Stimulated activated naive CD4-positive, alpha-beta T cell treated with Interleukin-2 at 50 U/mL for 16 hours (primary cell): Measurements from ENCODE around the gene USP27X.

Experiments
- DNase-seq: peaks from one replicate; lab custom pipeline; 2025; lab: John Stamatoyannopoulos, UW

Gene USP27X

DNA sequence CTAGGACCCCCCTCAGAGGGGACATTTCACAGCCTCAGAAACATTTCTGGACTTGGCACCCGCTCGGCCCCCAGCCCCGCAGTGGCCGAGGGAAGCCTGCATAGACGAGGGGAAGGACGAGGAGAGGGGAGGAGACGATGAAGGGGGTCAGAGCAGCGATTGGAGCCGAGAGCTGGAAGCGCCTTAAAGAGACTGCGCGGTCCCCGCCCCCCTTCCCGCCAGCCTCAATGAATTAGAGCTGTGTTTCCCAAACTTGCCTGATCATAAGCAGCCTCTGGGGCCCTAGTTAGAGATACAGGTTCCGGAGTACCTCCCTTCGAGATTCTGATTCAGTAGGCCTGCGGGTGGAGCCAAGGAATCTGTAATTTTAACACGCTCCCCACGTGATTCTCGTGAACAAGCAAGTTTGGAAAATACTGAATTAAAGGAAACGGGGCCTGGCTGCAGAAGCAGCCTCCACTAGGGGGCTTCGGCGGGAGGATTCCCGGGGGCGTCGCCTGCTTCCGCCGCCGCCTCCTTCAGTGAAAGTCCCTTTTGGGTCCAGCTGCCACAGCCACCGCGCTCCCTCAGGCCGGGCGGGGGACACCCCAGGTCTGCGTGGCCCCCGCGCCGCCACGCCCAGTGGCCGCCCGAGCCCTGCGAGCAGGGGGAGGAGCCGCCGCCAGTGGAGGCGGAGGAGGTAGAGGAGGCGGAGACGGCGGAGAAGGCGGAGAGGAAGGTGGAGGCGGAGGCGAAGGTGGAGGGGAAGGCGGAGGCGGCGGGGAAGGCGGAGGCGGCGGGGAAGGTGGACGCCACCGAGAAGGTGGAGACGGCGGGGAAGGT lies at the start of gene USP27X:
Gene USP27X (plus strand): TSS at position 651 of the 822 bp plus-strand sequence. CDS start 824 bp downstream, outside the sequence.
- peak; percentile 70 for DNase-seq

- no peak for DNase-seq
Observed at GRCh38 chrX:49838374-49838773, 40.9 kb upstream of the USP27X start.

DNA sequence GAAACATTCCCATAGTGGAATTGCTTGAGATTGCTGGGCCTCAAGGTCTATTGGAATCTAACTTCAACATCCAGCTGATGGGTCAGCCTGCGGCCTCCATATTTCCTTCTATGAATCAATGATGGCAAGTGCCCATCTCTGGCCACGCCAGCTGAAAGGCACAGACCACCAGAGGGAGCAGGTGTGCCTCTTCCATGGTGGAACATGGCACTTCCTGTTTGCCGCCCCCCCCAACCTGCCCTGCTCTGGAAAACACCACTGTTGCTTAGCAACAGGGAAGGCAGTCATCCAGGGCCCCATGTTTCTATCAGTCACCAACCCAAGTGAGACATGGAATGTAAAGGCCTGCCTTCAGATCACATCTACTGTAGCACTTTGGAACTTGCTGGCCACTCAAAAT lies 38.6 kb upstream of the USP27X start:
- peak; percentile 15 for DNase-seq

- no peak for DNase-seq
Observed at GRCh38 chrX:49842621-49843020, 36.7 kb upstream of the USP27X start.

- DNase-seq: no peak
Observed at GRCh38 chrX:49844611-49845010, 34.7 kb upstream of the USP27X start.

- DNase-seq: no peak
Observed at GRCh38 chrX:49845701-49846403, 33.4 kb upstream of the USP27X start.

- DNase-seq: no peak
Observed at GRCh38 chrX:49846522-49846921, 32.8 kb upstream of the USP27X start.

DNA sequence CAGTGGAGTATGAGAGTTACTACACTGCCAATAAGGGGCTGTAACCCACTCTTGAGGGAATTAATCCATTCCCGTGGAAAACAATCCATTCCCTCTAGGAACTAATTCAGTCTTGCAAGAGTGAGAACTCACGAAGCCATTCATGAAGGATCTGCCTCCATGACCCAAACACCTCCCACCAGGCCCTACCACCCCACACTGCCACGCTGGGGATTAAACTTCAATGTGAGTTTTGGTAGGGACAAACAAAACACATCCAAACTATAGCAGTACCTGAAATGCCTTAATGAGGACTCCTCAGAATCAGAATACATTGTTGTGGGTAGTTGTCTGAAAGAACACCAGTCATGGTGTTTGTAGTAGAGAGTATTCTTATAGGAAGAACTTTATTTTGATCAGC lies 31.0 kb upstream of the USP27X start:
- no peak for DNase-seq

DNA sequence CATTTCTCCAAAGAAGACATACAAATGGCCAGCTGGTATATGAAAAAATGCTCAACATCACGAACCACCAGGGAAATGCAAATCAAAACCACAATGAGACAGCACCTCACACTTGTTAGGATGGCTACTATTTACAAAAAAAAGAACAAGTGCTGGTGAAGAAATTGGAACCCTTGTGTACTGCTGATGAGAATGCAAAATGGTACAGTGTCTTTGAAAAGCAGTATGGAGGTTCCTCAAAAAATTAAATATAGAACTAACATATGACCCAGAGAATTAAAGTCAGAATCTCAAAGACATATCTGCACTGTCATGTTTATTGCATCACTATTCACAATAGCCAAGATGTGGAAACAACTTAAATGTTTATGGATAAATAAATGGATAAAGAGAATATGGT lies 29.3 kb upstream of the USP27X start:
- no peak for DNase-seq

GRCh38 chrX:49853661-49854060 lies 25.6 kb upstream of the USP27X start:
- no peak for DNase-seq

- no peak for DNase-seq
Observed at GRCh38 chrX:49856819-49857218, 22.5 kb upstream of the USP27X start.

GRCh38 chrX:49858341-49858740 lies 20.9 kb upstream of the USP27X start:
- DNase-seq: no peak

- no peak for DNase-seq
Observed at GRCh38 chrX:49859491-49859890, 19.8 kb upstream of the USP27X start.

- DNase-seq: no peak
Observed at GRCh38 chrX:49860867-49861535, 18.3 kb upstream of the USP27X start.

GRCh38 chrX:49862093-49862492 lies 17.2 kb upstream of the USP27X start:
- DNase-seq: no peak

GRCh38 chrX:49868739-49869138 lies 10.5 kb upstream of the USP27X start:
- DNase-seq: no peak

DNA sequence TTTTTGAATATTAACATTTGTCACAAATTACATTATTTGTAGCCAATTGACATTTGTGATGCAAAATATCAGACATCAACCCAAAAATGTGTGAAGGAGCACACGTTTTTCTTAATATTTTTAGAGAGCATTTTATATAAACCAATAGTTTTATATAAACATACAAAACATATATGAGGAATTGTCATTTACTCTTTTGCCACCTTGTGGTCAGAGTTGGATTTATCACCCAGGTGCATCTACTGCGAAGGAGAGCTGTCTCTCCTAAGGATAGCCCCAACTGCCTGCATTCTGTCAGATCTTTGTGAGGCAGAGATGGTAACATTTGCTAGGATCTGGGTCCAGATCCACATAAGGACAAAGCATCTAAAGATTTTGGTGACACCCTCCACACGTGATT lies 2.5 kb upstream of the USP27X start:
- peak; percentile 0 for DNase-seq

- no peak for DNase-seq
Observed at GRCh38 chrX:49877397-49878101, 1.7 kb upstream of the USP27X start.

DNA sequence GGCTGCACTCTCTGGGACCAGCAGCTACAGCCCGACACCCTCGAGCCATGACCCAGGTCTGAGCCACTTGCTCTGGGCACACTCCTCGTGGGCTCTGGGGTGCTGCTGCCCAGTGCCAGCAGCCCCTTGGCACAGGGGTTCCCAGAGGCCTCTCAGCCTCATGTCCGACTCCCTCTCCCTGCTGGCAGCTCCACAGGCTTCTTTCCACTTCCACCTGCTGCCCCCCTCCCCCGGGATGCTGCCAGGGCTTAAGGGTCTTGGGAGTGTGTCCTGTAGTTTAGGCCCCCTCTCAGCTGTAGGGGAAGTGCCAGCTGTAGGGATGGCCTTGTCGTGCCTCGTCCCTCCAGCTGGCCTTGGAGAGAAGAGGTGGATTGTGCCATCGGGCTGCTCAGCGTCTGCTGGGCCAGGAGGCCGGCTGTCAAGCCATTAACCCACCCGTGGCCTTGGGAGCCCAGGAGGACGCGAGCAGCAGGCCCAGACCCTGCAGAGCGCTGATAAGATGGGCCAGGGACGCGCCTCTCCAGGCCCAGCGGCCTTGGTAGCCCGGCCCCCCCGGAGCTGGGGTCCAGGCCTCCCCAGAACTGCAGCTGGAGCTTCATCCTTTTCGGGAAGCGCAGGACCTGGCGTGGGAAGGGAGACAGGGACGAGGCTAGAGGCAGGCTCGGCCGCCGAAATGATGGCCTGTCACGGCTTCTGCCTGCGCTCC lies 1.0 kb upstream of the USP27X start:
- no peak for DNase-seq

DNA sequence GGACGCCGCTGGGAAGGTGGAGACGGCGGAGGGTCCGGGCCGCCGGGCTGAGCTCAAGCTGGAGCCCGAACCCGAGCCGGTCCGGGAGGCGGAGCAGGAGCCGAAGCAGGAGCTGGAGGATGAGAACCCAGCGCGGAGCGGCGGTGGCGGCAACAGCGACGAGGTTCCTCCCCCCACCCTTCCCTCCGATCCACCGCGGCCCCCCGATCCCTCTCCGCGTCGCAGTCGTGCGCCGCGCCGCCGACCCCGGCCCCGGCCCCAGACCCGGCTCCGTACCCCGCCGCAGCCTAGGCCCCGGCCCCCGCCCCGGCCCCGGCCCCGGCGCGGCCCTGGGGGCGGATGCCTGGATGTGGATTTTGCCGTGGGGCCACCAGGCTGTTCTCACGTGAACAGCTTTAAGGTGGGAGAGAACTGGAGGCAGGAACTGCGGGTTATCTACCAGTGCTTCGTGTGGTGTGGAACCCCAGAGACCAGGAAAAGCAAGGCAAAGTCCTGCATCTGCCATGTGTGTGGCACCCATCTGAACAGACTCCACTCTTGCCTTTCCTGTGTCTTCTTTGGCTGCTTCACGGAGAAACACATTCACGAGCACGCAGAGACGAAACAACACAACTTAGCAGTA lies 483 bp downstream of the USP27X start:
- no peak for DNase-seq

DNA sequence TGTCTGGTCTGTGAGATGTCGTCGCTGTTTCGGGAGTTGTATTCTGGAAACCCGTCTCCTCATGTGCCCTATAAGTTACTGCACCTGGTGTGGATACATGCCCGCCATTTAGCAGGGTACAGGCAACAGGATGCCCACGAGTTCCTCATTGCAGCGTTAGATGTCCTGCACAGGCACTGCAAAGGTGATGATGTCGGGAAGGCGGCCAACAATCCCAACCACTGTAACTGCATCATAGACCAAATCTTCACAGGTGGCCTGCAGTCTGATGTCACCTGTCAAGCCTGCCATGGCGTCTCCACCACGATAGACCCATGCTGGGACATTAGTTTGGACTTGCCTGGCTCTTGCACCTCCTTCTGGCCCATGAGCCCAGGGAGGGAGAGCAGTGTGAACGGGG lies 1.4 kb downstream of the USP27X start:
- DNase-seq: no peak
